ENCODE data around the gene VSTM4.

VSTM4 gene

DNA sequence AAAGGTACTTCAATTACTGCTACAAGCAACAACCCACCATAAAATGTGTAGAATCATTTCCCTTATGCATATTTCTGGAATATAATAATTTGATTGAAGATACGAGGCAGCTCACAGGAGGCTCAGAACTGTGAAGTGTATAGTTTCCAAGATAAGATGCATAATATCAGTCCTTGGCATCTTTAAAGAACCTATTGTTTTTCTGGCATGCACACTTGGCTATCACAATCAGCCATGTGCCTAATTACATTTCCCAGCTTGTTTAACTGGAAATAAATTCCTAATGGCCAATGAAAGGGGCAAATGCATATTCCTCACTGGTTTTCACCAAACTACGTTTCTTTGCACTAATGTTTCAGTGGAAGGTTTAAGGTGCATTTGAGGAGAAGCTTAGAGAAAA, 92.3 kb downstream of the VSTM4 start:
- Histone ChIP-seq H3K9ac (ENCODE audit: low read depth, low read length) (no peak overlapping the region), H3K4me3 (ENCODE audit: low read depth in 1 of 2, low read length in 2 of 2) (no peak overlapping the region), H4K20me1 (ENCODE audit: insufficient read depth, low read length) (no peaks in the 10 kb centered on the region), H3K9me3 (ENCODE audit: insufficient read depth, low read length, severe bottlenecking) (no peaks in the 10 kb centered on the region), H3K27ac (ENCODE audit: low read length) (no peak overlapping the region), H3K79me2 (ENCODE audit: insufficient read depth, low read length) (no peaks in the 10 kb centered on the region), H2AFZ (ENCODE audit: low read depth, low read length) (no peak overlapping the region), H3K4me1 (ENCODE audit: insufficient read depth, low read length) (no peaks in the 10 kb centered on the region), H3K4me2 (ENCODE audit: insufficient read depth, low read length) (no peak overlapping the region), H3K36me3 (ENCODE audit: insufficient read depth, low read length) (no peaks in the 10 kb centered on the region), H3K27me3 (ENCODE audit: insufficient read depth, low read length, poor library complexity) (peaks cover 10% of the 10 kb centered on the region)
- ATAC-seq (ENCODE audit: insufficient read depth, low read depth): no peak
- DNase-seq: no peak
- TF ChIP-seq, protein P1, sequence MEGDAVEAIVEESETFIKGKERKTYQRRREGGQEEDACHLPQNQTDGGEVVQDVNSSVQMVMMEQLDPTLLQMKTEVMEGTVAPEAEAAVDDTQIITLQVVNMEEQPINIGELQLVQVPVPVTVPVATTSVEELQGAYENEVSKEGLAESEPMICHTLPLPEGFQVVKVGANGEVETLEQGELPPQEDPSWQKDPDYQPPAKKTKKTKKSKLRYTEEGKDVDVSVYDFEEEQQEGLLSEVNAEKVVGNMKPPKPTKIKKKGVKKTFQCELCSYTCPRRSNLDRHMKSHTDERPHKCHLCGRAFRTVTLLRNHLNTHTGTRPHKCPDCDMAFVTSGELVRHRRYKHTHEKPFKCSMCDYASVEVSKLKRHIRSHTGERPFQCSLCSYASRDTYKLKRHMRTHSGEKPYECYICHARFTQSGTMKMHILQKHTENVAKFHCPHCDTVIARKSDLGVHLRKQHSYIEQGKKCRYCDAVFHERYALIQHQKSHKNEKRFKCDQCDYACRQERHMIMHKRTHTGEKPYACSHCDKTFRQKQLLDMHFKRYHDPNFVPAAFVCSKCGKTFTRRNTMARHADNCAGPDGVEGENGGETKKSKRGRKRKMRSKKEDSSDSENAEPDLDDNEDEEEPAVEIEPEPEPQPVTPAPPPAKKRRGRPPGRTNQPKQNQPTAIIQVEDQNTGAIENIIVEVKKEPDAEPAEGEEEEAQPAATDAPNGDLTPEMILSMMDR (IDR thresholded peaks at IDR 0.05; ENCODE audit: borderline replicate concordance, extremely low read depth, low read length, poor library complexity, severe bottlenecking): no peak
- TF ChIP-seq EZH2 (IDR thresholded peaks at IDR 0.05; ENCODE audit: borderline replicate concordance, low read depth, low read length, severe bottlenecking): no peak

DNA sequence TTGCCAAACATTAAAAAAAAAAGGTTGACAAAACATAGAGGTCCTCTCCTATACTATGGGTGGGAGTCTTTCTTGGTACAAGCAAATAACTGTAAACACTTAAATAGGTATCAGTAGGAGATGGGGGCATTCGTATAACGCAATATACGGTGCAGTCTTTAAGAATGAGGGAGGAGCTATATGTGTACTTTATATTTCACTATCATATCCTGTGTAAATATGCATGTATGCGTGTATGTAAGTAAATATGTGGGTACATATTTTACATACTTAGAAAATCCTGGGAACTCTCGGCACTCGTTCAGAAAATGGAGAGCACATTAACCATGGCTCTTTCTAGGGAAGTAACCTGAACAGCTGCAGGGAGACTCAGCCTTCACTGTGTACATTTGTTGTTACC, 93.6 kb downstream of the VSTM4 start:
- H4K20me1 ChIP-seq (ENCODE audit: insufficient read depth, low read length): no peaks in the 10 kb centered on the region
- H2AFZ ChIP-seq (ENCODE audit: low read depth, low read length): no peak overlapping the region
- no peak overlapping the region for H3K27ac ChIP-seq (ENCODE audit: low read length)
- peaks cover 15% of the 10 kb centered on the region for H3K27me3 ChIP-seq (ENCODE audit: insufficient read depth, low read length, poor library complexity)
- TF ChIP-seq, protein P1 (IDR thresholded peaks at IDR 0.05; ENCODE audit: borderline replicate concordance, extremely low read depth, low read length, poor library complexity, severe bottlenecking): no peak
- TF ChIP-seq EZH2 (IDR thresholded peaks at IDR 0.05; ENCODE audit: borderline replicate concordance, low read depth, low read length, severe bottlenecking): no peak
- no peaks in the 10 kb centered on the region for H3K79me2 ChIP-seq (ENCODE audit: insufficient read depth, low read length)
- no peaks in the 10 kb centered on the region for H3K36me3 ChIP-seq (ENCODE audit: insufficient read depth, low read length)
- no peak for ATAC-seq (ENCODE audit: insufficient read depth, low read depth)
- no peak overlapping the region for H3K9ac ChIP-seq (ENCODE audit: low read depth, low read length)
- no peaks in the 10 kb centered on the region for H3K4me1 ChIP-seq (ENCODE audit: insufficient read depth, low read length)
- H3K4me3 ChIP-seq (ENCODE audit: low read depth in 1 of 2, low read length in 2 of 2): no peak overlapping the region
- no peak for DNase-seq
- H3K9me3 ChIP-seq (ENCODE audit: insufficient read depth, low read length, severe bottlenecking): no peaks in the 10 kb centered on the region
- no peak overlapping the region for H3K4me2 ChIP-seq (ENCODE audit: insufficient read depth, low read length)

DNA sequence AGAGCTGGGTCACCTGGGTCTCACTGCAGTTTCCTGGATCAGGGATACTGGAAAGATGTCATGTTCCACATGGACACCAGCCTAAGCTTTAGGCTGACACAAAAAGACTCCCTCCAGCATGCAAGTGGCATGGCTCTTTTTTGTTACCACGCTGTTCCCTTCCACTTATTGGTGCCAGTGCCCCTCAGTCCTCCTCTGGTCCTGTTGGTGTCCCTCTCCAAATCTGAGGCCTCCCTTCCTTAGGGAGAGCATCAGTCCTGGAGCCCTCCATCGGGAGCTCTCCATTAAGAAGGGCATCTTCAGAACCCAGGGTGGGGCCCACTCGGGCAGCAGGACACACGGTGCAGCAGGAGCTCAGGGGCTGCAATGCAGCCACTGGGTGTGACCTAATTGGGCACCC, 99.6 kb downstream of the VSTM4 start:
- H3K4me2 ChIP-seq (ENCODE audit: insufficient read depth, low read length): no peak overlapping the region
- DNase-seq: no peak
- H4K20me1 ChIP-seq (ENCODE audit: insufficient read depth, low read length): no peaks in the 10 kb centered on the region
- no peaks in the 10 kb centered on the region for H3K4me1 ChIP-seq (ENCODE audit: insufficient read depth, low read length)
- H3K4me3 ChIP-seq (ENCODE audit: low read depth in 1 of 2, low read length in 2 of 2): no peak overlapping the region
- H3K27me3 ChIP-seq (ENCODE audit: insufficient read depth, low read length, poor library complexity): peaks cover 11% of the 10 kb centered on the region
- H3K9ac ChIP-seq (ENCODE audit: low read depth, low read length): no peak overlapping the region
- no peak overlapping the region for H3K27ac ChIP-seq (ENCODE audit: low read length)
- ATAC-seq (ENCODE audit: insufficient read depth, low read depth): no peak
- no peak overlapping the region for H2AFZ ChIP-seq (ENCODE audit: low read depth, low read length)
- H3K36me3 ChIP-seq (ENCODE audit: insufficient read depth, low read length): no peaks in the 10 kb centered on the region
- H3K9me3 ChIP-seq (ENCODE audit: insufficient read depth, low read length, severe bottlenecking): no peaks in the 10 kb centered on the region
- H3K79me2 ChIP-seq (ENCODE audit: insufficient read depth, low read length): no peaks in the 10 kb centered on the region
- TF ChIP-seq EZH2 (IDR thresholded peaks at IDR 0.05; ENCODE audit: borderline replicate concordance, low read depth, low read length, severe bottlenecking): no peak
- TF ChIP-seq, protein P1 (IDR thresholded peaks at IDR 0.05; ENCODE audit: borderline replicate concordance, extremely low read depth, low read length, poor library complexity, severe bottlenecking): no peak

DNA sequence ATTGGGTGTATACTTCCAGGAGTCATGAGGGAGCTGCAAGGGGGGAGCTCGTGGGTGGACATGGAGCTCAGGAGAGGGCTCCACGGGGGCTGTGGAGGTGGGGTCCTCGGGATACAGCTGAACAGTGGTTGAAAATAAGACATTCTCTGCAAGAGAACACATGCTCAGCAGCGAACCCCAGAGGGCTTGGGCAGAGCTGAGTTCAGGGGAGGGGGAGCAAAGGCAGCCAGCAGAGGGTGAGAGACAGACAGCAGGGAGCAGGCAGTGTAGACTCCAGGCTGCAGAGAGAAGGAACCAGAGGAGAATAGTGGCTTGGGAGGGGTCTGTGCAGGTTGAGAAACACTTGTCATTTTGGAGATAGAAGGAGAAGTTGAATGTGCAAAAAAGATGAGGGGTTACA, 102.7 kb downstream of the VSTM4 start:
- no peaks in the 10 kb centered on the region for H3K9me3 ChIP-seq (ENCODE audit: insufficient read depth, low read length, severe bottlenecking)
- DNase-seq: no peak
- peaks cover 5% of the 10 kb centered on the region for H3K27me3 ChIP-seq (ENCODE audit: insufficient read depth, low read length, poor library complexity)
- TF ChIP-seq, protein P1 (IDR thresholded peaks at IDR 0.05; ENCODE audit: borderline replicate concordance, extremely low read depth, low read length, poor library complexity, severe bottlenecking): no peak
- no peak for TF ChIP-seq EZH2 (IDR thresholded peaks at IDR 0.05; ENCODE audit: borderline replicate concordance, low read depth, low read length, severe bottlenecking)
- H3K9ac ChIP-seq (ENCODE audit: low read depth, low read length): no peak overlapping the region
- H3K4me1 ChIP-seq (ENCODE audit: insufficient read depth, low read length): no peaks in the 10 kb centered on the region
- H3K79me2 ChIP-seq (ENCODE audit: insufficient read depth, low read length): no peaks in the 10 kb centered on the region
- no peak overlapping the region for H3K4me3 ChIP-seq (ENCODE audit: low read depth in 1 of 2, low read length in 2 of 2)
- no peak for ATAC-seq (ENCODE audit: insufficient read depth, low read depth)
- no peak overlapping the region for H3K27ac ChIP-seq (ENCODE audit: low read length)
- H2AFZ ChIP-seq (ENCODE audit: low read depth, low read length): no peak overlapping the region
- H4K20me1 ChIP-seq (ENCODE audit: insufficient read depth, low read length): no peaks in the 10 kb centered on the region
- H3K36me3 ChIP-seq (ENCODE audit: insufficient read depth, low read length): no peaks in the 10 kb centered on the region
- no peak overlapping the region for H3K4me2 ChIP-seq (ENCODE audit: insufficient read depth, low read length)

Measured in DND-41 (cell line).